NCI-H774 (cell line): ENCODE data around the gene PHF13.
"Not testable (repeated sequence)": the region's sequence is repeated elsewhere in the genome, so short reads cannot be mapped to it uniquely, and the experiment has no call there.

Experiments used
- DNase-seq: peaks from one replicate; lab custom pipeline; 2025; lab: John Stamatoyannopoulos, UW

PHF13 gene

DNA sequence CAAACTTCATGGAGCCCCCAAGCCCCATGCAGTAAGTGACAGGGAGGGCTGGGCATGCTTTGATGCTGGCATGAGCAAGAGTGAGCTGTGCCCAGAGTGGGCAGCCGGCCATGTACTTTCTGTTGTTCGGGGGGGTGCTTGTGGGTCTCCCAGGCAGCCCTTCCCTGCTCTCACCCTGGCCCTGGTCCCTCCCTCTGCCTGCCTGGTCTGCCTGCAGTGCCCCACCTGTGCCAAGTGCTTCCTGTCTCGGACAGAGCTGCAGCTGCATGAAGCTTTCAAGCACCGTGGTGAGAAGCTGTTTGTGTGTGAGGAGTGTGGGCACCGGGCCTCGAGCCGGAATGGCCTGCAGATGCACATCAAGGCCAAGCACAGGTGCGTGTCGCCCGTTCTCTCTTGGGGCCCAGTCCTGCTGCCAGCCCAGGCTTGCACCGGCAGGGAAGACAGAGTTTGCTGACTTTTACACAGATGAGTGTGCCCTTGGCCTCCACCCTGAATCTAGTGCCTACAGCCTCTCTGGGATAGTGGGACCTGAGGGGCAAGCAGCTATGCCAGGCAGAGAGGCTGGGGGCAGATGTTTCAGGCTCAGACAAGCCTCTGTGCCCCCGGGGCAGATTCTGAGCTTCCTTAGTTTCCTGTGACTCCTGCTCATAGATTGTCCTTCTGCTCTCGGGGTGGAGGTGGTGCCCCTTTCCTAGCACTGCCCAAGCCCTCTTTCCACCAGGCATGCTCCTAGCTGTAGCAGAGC, 26.1 kb upstream of the PHF13 start:
- DNase-seq = no peak

GRCh38 chr1:6588128-6588892, 25.2 kb upstream of the PHF13 start:
- DNase-seq = no peak

- DNase-seq = no peak
Observed at GRCh38 chr1:6588893-6589520, 24.5 kb upstream of the PHF13 start.

- DNase-seq = no peak
Observed at GRCh38 chr1:6590046-6590445, 23.5 kb upstream of the PHF13 start.

DNA sequence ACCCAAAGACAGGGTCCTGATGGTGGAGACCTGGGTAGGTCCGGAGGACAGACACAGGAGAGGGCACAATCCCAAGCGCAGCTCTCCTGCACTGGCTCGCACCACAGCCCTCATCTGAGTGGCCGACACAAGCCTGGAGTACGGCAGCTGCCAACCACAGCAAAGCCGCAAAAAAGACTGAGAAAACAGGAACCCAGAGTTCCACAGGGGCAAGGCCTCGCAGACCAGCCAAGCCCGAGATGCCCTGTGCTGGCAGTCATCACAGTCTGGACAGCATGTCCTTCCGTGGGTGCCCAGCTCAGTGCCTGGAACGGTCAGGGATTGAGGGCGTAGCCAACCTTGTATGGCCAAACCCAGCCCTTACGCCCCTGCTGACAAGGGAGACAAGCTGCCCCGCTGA, 22.3 kb upstream of the PHF13 start:
- no peak for DNase-seq

DNA sequence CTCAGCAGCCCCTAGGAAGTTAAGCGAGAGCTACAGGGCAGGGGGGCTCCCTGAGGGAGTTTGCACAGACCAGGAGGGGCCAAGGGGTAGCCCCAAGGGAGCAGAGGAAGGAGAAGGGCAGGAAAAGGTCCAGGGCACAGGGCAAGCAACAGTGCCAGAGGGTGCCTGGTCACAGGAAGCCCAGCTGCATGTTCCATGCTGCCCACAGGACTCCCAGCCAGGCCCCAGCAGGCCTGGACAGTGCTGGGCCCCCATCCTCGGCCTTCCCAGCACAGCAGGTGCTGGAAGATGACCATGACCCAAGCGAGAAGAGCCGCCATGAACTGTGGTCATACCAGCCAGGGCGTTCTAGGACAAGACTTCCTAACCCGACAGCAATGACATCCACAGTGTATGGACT, 21.9 kb upstream of the PHF13 start:
- DNase-seq = no peak

DNA sequence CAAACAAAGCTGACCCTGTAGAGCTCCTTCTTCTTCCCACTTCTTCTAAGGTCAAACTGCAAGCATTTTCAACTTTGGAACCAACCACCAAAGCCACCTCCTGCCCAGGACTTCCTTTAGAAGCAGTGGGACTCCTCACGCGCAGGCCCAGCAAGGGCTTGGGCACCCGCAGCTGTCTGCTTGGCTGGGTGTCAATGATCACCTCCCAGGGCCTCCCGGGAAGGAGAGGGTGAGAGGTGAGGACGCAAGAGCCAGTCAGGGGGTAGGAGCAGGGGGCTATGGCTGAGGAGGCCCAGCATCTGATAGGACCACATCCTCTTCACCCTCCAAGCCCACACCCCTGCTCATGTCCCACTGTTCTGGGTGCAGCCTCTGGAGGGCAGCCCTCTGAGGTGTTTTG, 21.1 kb upstream of the PHF13 start:
- DNase-seq = no peak

- no peak for DNase-seq
Observed at GRCh38 chr1:6592865-6593593, 20.5 kb upstream of the PHF13 start.

- no peak for DNase-seq
Observed at GRCh38 chr1:6593810-6594209, 19.7 kb upstream of the PHF13 start.

DNA sequence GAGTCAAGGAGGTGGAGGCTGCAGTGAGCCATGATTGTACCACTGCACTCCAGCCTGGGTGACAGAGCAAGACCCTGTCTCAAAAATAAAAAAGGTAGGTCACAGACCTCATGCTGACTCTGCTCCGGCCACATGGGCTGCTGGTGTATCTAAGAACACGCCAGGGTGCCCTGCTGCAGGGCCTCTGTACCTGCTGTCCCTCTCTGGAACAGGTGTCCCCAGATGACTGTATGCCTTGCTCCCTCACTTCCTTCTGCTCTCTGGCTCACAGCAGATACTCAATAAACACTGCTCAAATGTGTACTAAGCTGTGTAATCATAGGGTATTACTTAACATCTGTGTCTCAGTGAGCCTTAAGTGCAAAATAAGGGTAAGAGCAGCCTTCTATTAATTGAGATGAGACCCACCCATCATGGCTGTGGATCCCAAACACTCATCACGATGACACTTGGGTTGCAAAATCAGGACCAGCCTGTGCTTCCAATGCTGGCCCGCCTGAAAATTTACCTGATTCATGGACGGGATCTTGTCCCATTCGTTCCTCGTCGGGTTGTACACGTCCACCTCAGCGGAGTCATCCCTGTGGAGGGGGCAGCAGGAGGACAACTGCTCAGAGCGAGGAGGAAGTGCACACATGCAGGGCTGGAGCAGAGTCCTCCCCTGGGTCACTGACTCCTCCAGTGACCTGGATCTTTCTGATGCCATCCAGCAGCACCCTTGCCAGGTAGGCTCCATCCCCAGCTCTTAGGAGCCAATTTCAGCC, 18.4 kb upstream of the PHF13 start:
- DNase-seq = no peak

GRCh38 chr1:6596351-6596750, 17.2 kb upstream of the PHF13 start:
- no peak for DNase-seq

GRCh38 chr1:6596886-6597776, 16.4 kb upstream of the PHF13 start:
- DNase-seq = no peak

GRCh38 chr1:6597777-6598131, 15.8 kb upstream of the PHF13 start:
- DNase-seq = no peak

DNA sequence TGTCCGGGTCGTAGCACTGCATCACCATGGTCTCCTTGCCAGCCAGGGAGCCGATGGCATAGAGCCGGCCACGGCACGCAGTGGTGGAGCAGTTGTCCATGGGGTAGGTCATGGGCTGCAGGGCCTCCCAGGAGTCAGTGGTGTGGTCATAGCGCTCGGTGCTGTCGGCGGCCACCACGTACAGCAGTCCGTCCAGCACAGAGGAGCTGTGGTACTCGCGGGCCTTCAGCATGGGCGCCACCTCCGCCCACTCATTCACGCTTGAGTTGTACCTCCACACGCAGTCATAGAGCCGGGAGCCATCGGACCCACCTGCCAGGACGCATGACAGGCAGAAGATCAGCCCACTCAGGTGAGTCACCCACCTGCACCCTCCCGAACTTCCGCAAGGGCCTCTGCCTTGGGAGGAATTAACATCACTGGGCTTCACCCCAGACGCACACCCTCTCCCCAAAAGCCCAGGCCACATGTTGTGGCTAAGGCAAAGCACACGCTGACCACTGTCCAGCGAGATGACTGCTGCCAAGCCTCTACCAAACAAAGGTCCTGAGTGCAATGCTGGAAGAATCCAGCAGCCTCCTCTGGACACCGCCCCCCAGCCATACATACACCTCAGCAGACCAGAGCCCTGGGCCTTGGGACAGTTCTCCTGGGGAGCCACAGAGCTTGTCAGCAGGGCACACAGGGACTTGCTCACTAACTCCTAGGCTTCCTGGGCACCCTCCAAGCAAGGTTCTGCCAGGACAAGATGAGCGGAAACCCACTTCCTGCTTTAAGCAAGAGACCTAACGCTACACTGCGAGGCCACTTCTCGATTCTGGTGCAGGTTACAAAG, 14.2 kb upstream of the PHF13 start:
- DNase-seq = no peak

- DNase-seq = not testable (repeated sequence)
Observed at GRCh38 chr1:6599991-6600390, 13.5 kb upstream of the PHF13 start.

GRCh38 chr1:6600410-6601048, 13.0 kb upstream of the PHF13 start:
- DNase-seq = no peak

GRCh38 chr1:6601049-6601922, 12.2 kb upstream of the PHF13 start:
- DNase-seq = no peak

DNA sequence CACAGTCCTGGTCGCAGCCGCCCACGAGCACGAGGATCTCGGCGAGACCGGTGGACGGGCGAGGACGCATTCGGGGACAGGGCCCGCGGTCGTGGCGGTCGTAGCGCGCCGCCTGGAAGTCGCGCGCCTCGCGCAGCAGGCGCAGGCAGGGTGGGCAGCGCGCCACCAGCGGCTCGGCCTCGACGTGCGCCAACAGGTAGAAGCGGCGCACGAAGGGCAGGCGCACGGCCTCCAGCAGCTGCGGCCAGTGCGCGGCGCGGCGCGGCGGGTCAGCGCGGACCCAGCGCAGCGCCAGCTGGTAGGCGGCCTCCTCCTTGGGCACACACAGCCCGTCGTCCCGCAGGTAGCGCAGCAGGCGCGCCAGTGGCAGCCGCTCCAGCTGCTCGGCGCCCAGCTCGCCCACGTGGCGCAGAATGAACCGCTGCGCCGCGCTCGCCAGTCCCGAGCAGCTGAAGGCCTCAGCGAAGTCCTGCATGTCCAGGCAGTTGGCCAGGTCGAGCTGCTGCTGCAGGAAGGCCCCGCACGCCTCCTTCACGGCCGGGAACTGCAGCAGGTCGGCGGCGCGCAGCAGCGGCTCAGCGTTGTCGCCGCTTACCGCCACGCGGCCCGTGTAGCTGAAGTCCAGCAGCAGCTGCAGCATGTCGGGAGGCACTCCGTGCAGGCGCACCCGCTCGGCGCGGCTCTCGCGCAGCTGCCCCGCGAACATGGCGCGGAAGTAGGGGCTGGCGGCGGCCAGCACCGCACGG, 11.4 kb upstream of the PHF13 start:
- no peak for DNase-seq
